GM18907 (cell line): ENCODE results near the gene KRT33B.

Experiments
- ATAC-seq: cut with Tn5 transposase; IDR thresholded peaks from one replicate; pipeline ENCODE4 v1.9.1; 2021; ENCODE audit warnings: mild to moderate bottlenecking, moderate library complexity; ENCODE audit not compliant: unreplicated experiment

The KRT33B gene

GRCh38 chr17:41326173-41327145, 43.2 kb downstream of the KRT33B start:
- no peak for ATAC-seq

- no peak for ATAC-seq
Observed at GRCh38 chr17:41325611-41326010, 44.0 kb downstream of the KRT33B start.

- ATAC-seq, result no peak
Observed at GRCh38 chr17:41325126-41325525, 44.5 kb downstream of the KRT33B start.

- ATAC-seq, result no peak
Observed at GRCh38 chr17:41324180-41325075, 45.2 kb downstream of the KRT33B start.

- no peak for ATAC-seq
Observed at GRCh38 chr17:41322903-41323895, 46.4 kb downstream of the KRT33B start.

- no peak for ATAC-seq
Observed at GRCh38 chr17:41322094-41322902, 47.3 kb downstream of the KRT33B start.

- no peak for ATAC-seq
Observed at GRCh38 chr17:41318231-41318630, 51.4 kb downstream of the KRT33B start.

GRCh38 chr17:41315814-41316445, 53.7 kb downstream of the KRT33B start:
- ATAC-seq, result no peak

GRCh38 chr17:41315204-41315794, 54.3 kb downstream of the KRT33B start, which contains the start of gene KRTAP17-1:
Gene KRTAP17-1 (minus strand): TSS chr17:41315710. CDS start chr17:41315650, 60 bp downstream.
- no peak for ATAC-seq
